ENCODE measurements around the gene BCAP29.

Gene BCAP29

GRCh38 chr7:107584716-107585115, 4.7 kb downstream of the BCAP29 start:
- no peak overlapping the region for H3K27ac ChIP-seq (ENCODE audit: low read depth, low read length)
- no peak overlapping the region for H3K4ac ChIP-seq (ENCODE audit: low read depth, low read length)
- peaks cover 8% of the 10 kb centered on the region for H3K79me1 ChIP-seq (ENCODE audit: low read length)
- H4K91ac ChIP-seq (ENCODE audit: low read depth, low read length), result no peak overlapping the region
- H3K4me1 ChIP-seq (ENCODE audit: control insufficient read depth in 1 of 2, insufficient read depth in 2 of 2, low read length in 2 of 2), result no peaks in the 10 kb centered on the region
- H3K23ac ChIP-seq (ENCODE audit: low read length), result no peak overlapping the region
- H2AK5ac ChIP-seq (ENCODE audit: low read length), result no peak overlapping the region
- peak; percentile 15 to 93 for DNase-seq
- H3K14ac ChIP-seq (ENCODE audit: low read length), result no peak overlapping the region
- no peaks in the 10 kb centered on the region for H3K27me3 ChIP-seq (ENCODE audit: insufficient read depth, low read length)
- peaks cover 4% of the 10 kb centered on the region for H3K79me2 ChIP-seq (ENCODE audit: control insufficient read depth, insufficient read depth, low read length, poor library complexity)
- no peak overlapping the region for H2AFZ ChIP-seq (ENCODE audit: insufficient read depth, low read length, poor library complexity)
- no peak overlapping the region for H3K4me3 ChIP-seq (ENCODE audit: low read depth, low read length)
- peaks cover 0 to 5% of the 10 kb centered on the region in 2 experiments for H3K36me3 ChIP-seq (ENCODE audit: control insufficient read depth in 1 of 2, insufficient read depth in 2 of 2, low read length in 2 of 2)
- no peaks in the 10 kb centered on the region for H3K9me3 ChIP-seq (ENCODE audit: insufficient read depth, low read depth, low read length)
- no peak overlapping the region for H2BK120ac ChIP-seq (ENCODE audit: insufficient read depth, low read length, poor library complexity)
- no peak overlapping the region for H2BK5ac ChIP-seq (ENCODE audit: low read depth, low read length, poor library complexity)
- no peak overlapping the region for H3K9ac ChIP-seq (ENCODE audit: low read length)
- WGBS (ENCODE audit: extremely low coverage, insufficient coverage, insufficient read length), result no CpG with 5 or more reads among the region's 2 CpGs
- H4K8ac ChIP-seq (ENCODE audit: low read depth, low read length), result no peak overlapping the region
- H2BK12ac ChIP-seq (ENCODE audit: low read length), result no peak overlapping the region
- no peak overlapping the region for H3K18ac ChIP-seq (ENCODE audit: low read length)
- H3K4me2 ChIP-seq (ENCODE audit: low read length), result no peak overlapping the region
- no peak overlapping the region for H4K12ac ChIP-seq (ENCODE audit: low read depth, low read length)

- no peaks in the 10 kb centered on the region for H3K27me3 ChIP-seq (ENCODE audit: insufficient read depth, low read length)
- no peak overlapping the region for H3K14ac ChIP-seq (ENCODE audit: low read length)
- no peak overlapping the region for H4K8ac ChIP-seq (ENCODE audit: low read depth, low read length)
- no peak overlapping the region for H2BK5ac ChIP-seq (ENCODE audit: low read depth, low read length, poor library complexity)
- H3K27ac ChIP-seq (ENCODE audit: low read depth, low read length), result no peak overlapping the region
- H3K18ac ChIP-seq (ENCODE audit: low read length), result no peak overlapping the region
- no peak overlapping the region for H3K4me2 ChIP-seq (ENCODE audit: low read length)
- H4K91ac ChIP-seq (ENCODE audit: low read depth, low read length), result no peak overlapping the region
- no peak overlapping the region for H2AFZ ChIP-seq (ENCODE audit: insufficient read depth, low read length, poor library complexity)
- H3K4me3 ChIP-seq (ENCODE audit: low read depth, low read length), result no peak overlapping the region
- H3K79me2 ChIP-seq (ENCODE audit: control insufficient read depth, insufficient read depth, low read length, poor library complexity), result no peaks in the 10 kb centered on the region
- no peaks in the 10 kb centered on the region for H3K9me3 ChIP-seq (ENCODE audit: insufficient read depth, low read depth, low read length)
- no peaks in the 10 kb centered on the region for H3K79me1 ChIP-seq (ENCODE audit: low read length)
- H3K4ac ChIP-seq (ENCODE audit: low read depth, low read length), result no peak overlapping the region
- H3K9ac ChIP-seq (ENCODE audit: low read length), result no peak overlapping the region
- no peak overlapping the region for H2BK120ac ChIP-seq (ENCODE audit: insufficient read depth, low read length, poor library complexity)
- no peaks in the 10 kb centered on the region for H3K4me1 ChIP-seq (ENCODE audit: control insufficient read depth in 1 of 2, insufficient read depth in 2 of 2, low read length in 2 of 2)
- H2BK12ac ChIP-seq (ENCODE audit: low read length), result no peak overlapping the region
- H3K23ac ChIP-seq (ENCODE audit: low read length), result no peak overlapping the region
- WGBS (ENCODE audit: extremely low coverage, insufficient coverage, insufficient read length), result no CpG with 5 or more reads among the region's 5 CpGs
- H2AK5ac ChIP-seq (ENCODE audit: low read length), result no peak overlapping the region
- DNase-seq, result no peak
- H4K12ac ChIP-seq (ENCODE audit: low read depth, low read length), result no peak overlapping the region
- peaks cover 0 to 5% of the 10 kb centered on the region in 2 experiments for H3K36me3 ChIP-seq (ENCODE audit: control insufficient read depth in 1 of 2, insufficient read depth in 2 of 2, low read length in 2 of 2)
Observed at GRCh38 chr7:107588529-107589130, 8.6 kb downstream of the BCAP29 start.

- H2BK5ac ChIP-seq (ENCODE audit: low read depth, low read length, poor library complexity), result no peak overlapping the region
- H3K27me3 ChIP-seq (ENCODE audit: insufficient read depth, low read length), result no peaks in the 10 kb centered on the region
- no peak overlapping the region for H3K18ac ChIP-seq (ENCODE audit: low read length)
- no peaks in the 10 kb centered on the region for H3K79me1 ChIP-seq (ENCODE audit: low read length)
- WGBS (ENCODE audit: extremely low coverage, insufficient coverage, insufficient read length), result no CpG with 5 or more reads among the region's 3 CpGs
- H2BK12ac ChIP-seq (ENCODE audit: low read length), result no peak overlapping the region
- no peak overlapping the region for H3K4ac ChIP-seq (ENCODE audit: low read depth, low read length)
- H3K36me3 ChIP-seq (ENCODE audit: control insufficient read depth in 1 of 2, insufficient read depth in 2 of 2, low read length in 2 of 2), result peaks cover 0 to 2% of the 10 kb centered on the region in 2 experiments
- no peak overlapping the region for H3K23ac ChIP-seq (ENCODE audit: low read length)
- no peaks in the 10 kb centered on the region for H3K9me3 ChIP-seq (ENCODE audit: insufficient read depth, low read depth, low read length)
- H3K9ac ChIP-seq (ENCODE audit: low read length), result no peak overlapping the region
- H3K79me2 ChIP-seq (ENCODE audit: control insufficient read depth, insufficient read depth, low read length, poor library complexity), result no peaks in the 10 kb centered on the region
- no peak for DNase-seq
- H3K4me3 ChIP-seq (ENCODE audit: low read depth, low read length), result no peak overlapping the region
- H3K14ac ChIP-seq (ENCODE audit: low read length), result no peak overlapping the region
- no peak overlapping the region for H2BK120ac ChIP-seq (ENCODE audit: insufficient read depth, low read length, poor library complexity)
- H3K27ac ChIP-seq (ENCODE audit: low read depth, low read length), result no peak overlapping the region
- H4K8ac ChIP-seq (ENCODE audit: low read depth, low read length), result no peak overlapping the region
- H3K4me2 ChIP-seq (ENCODE audit: low read length), result no peak overlapping the region
- H4K12ac ChIP-seq (ENCODE audit: low read depth, low read length), result no peak overlapping the region
- H2AFZ ChIP-seq (ENCODE audit: insufficient read depth, low read length, poor library complexity), result no peak overlapping the region
- H2AK5ac ChIP-seq (ENCODE audit: low read length), result no peak overlapping the region
- no peak overlapping the region for H4K91ac ChIP-seq (ENCODE audit: low read depth, low read length)
- no peaks in the 10 kb centered on the region for H3K4me1 ChIP-seq (ENCODE audit: control insufficient read depth in 1 of 2, insufficient read depth in 2 of 2, low read length in 2 of 2)
Observed at GRCh38 chr7:107591421-107591820, 11.4 kb downstream of the BCAP29 start.

GRCh38 chr7:107592361-107593024, 12.4 kb downstream of the BCAP29 start:
- Histone ChIP-seq H2BK12ac (ENCODE audit: low read length) (no peak overlapping the region), H2AK5ac (ENCODE audit: low read length) (no peak overlapping the region), H4K8ac (ENCODE audit: low read depth, low read length) (no peak overlapping the region), H4K12ac (ENCODE audit: low read depth, low read length) (no peak overlapping the region), H3K4me2 (ENCODE audit: low read length) (no peak overlapping the region), H4K91ac (ENCODE audit: low read depth, low read length) (no peak overlapping the region), H3K79me2 (ENCODE audit: control insufficient read depth, insufficient read depth, low read length, poor library complexity) (no peaks in the 10 kb centered on the region), H2BK5ac (ENCODE audit: low read depth, low read length, poor library complexity) (no peak overlapping the region), H3K18ac (ENCODE audit: low read length) (no peak overlapping the region), H3K27me3 (ENCODE audit: insufficient read depth, low read length) (no peaks in the 10 kb centered on the region), H2BK120ac (ENCODE audit: insufficient read depth, low read length, poor library complexity) (no peak overlapping the region), H3K79me1 (ENCODE audit: low read length) (no peaks in the 10 kb centered on the region), H3K4ac (ENCODE audit: low read depth, low read length) (no peak overlapping the region), H3K9me3 (ENCODE audit: insufficient read depth, low read depth, low read length) (no peaks in the 10 kb centered on the region), H3K14ac (ENCODE audit: low read length) (no peak overlapping the region), H3K9ac (ENCODE audit: low read length) (no peak overlapping the region), H3K27ac (ENCODE audit: low read depth, low read length) (no peak overlapping the region), H3K23ac (ENCODE audit: low read length) (no peak overlapping the region), H3K36me3 (ENCODE audit: control insufficient read depth in 1 of 2, insufficient read depth in 2 of 2, low read length in 2 of 2) (peaks cover 0 to 2% of the 10 kb centered on the region in 2 experiments), H3K4me1 (ENCODE audit: control insufficient read depth in 1 of 2, insufficient read depth in 2 of 2, low read length in 2 of 2) (no peaks in the 10 kb centered on the region), H3K4me3 (ENCODE audit: low read depth, low read length) (no peak overlapping the region), H2AFZ (ENCODE audit: insufficient read depth, low read length, poor library complexity) (no peak overlapping the region)
- DNase-seq, result no peak
- no CpG with 5 or more reads among the region's 5 CpGs for WGBS (ENCODE audit: extremely low coverage, insufficient coverage, insufficient read length)

All from trophoblast cell (in vitro differentiated cells and primary cell).